ENCODE measurements around the gene KLHL29. TPM values are rescaled to one million over a fixed set of nuclear protein-coding genes. Genes with fewer than 3 reads are reported as not detected.
"Not testable (repeated sequence)": the region's sequence is repeated elsewhere in the genome, so short reads cannot be mapped to it uniquely, and the experiment has no call there.

The KLHL29 gene
- total RNA-seq, 4 donors from 2014 or later: 39.6 to 52.0 (median 40.4) TPM

GRCh38 chr2:23720705-23721453 lies 335.9 kb downstream of the KLHL29 start:
- Histone ChIP-seq H3K27me3 (no peaks in the 10 kb centered on the region), H3K4me3 (no peak overlapping the region), H3K9me3 (peaks cover 0 to 40% (median 11%) of the 10 kb centered on the region in 4 donors), H3K36me3 (peaks cover 0 to 47% (median 0%) of the 10 kb centered on the region in 3 donors), H3K27ac (no peak overlapping the region), H3K4me1 (peaks cover 0 to 5% (median 0%) of the 10 kb centered on the region in 4 donors)
- no peak for DNase-seq (ENCODE audit: low spot score in 2 of 2)
- TF ChIP-seq EP300 (IDR thresholded peaks at IDR 0.05) (no peak), CTCF (IDR thresholded peaks at IDR 0.05) (no peak), POLR2A (IDR thresholded peaks at IDR 0.05) (no peak)
- WGBS, 2 donors: 77 to 78% methylated on average over 3 of the region's 4 CpGs

GRCh38 chr2:23721454-23721826 lies 336.5 kb downstream of the KLHL29 start:
- 79 to 90% methylated on average over 2 of the region's 2 CpGs for WGBS, 2 donors
- TF ChIP-seq POLR2A (IDR thresholded peaks at IDR 0.05) (no peak), CTCF (IDR thresholded peaks at IDR 0.05) (no peak), EP300 (IDR thresholded peaks at IDR 0.05) (no peak)
- peaks cover 0 to 53% (median 0%) of the 10 kb centered on the region in 3 donors for H3K36me3 ChIP-seq
- no peak overlapping the region for H3K27ac ChIP-seq
- no peak for DNase-seq (ENCODE audit: low spot score in 2 of 2)
- no peaks in the 10 kb centered on the region for H3K27me3 ChIP-seq
- peaks cover 0 to 1% (median 0%) of the 10 kb centered on the region in 4 donors for H3K4me1 ChIP-seq
- peaks cover 0 to 42% (median 11%) of the 10 kb centered on the region in 4 donors for H3K9me3 ChIP-seq
- no peak overlapping the region for H3K4me3 ChIP-seq

GRCh38 chr2:23722255-23722654 lies 337.3 kb downstream of the KLHL29 start:
- H3K9me3 ChIP-seq: peaks cover 0 to 42% (median 11%) of the 10 kb centered on the region in 4 donors
- 96 to 99% methylated on average over 3 of the region's 3 CpGs for WGBS, 2 donors
- no peak overlapping the region for H3K4me3 ChIP-seq
- peaks cover 0 to 58% (median 0%) of the 10 kb centered on the region in 3 donors for H3K36me3 ChIP-seq
- H3K27me3 ChIP-seq: no peaks in the 10 kb centered on the region
- no peaks in the 10 kb centered on the region for H3K4me1 ChIP-seq
- H3K27ac ChIP-seq: no peak overlapping the region
- TF ChIP-seq POLR2A (IDR thresholded peaks at IDR 0.05) (no peak), EP300 (IDR thresholded peaks at IDR 0.05) (no peak)
- DNase-seq (ENCODE audit: low spot score in 2 of 2): no peak

GRCh38 chr2:23723029-23723428 lies 338.1 kb downstream of the KLHL29 start:
- not testable (repeated sequence) for DNase-seq (ENCODE audit: low spot score in 2 of 2); H3K27me3 ChIP-seq; H3K4me1 ChIP-seq; H3K27ac ChIP-seq; H3K4me3 ChIP-seq
- 94 to 100% methylated on average over 3 of the region's 3 CpGs for WGBS, 2 donors
- peaks cover 0 to 42% (median 11%) of the 10 kb centered on the region in 4 donors for H3K9me3 ChIP-seq
- peaks cover 0 to 65% (median 0%) of the 10 kb centered on the region in 3 donors for H3K36me3 ChIP-seq

- Histone ChIP-seq H3K36me3 (peaks cover 0 to 36% (median 0%) of the 10 kb centered on the region in 3 donors), H3K27me3 (no peaks in the 10 kb centered on the region), H3K9me3 (peaks cover 0 to 14% (median 0%) of the 10 kb centered on the region in 4 donors), H3K4me1 (no peaks in the 10 kb centered on the region), H3K4me3 (no peak overlapping the region), H3K27ac (no peak overlapping the region)
- no peak for DNase-seq (ENCODE audit: low spot score in 2 of 2)
- 86 to 89% methylated on average over 3 of the region's 3 CpGs for WGBS, 2 donors
- TF ChIP-seq CTCF (IDR thresholded peaks at IDR 0.05): no peak
- no peak for TF ChIP-seq EP300 (IDR thresholded peaks at IDR 0.05)
- no peak for TF ChIP-seq POLR2A (IDR thresholded peaks at IDR 0.05)
Measured at GRCh38 chr2:23734416-23734815, 349.4 kb downstream of the KLHL29 start.

- H3K4me3 ChIP-seq; H3K4me1 ChIP-seq; H3K27ac ChIP-seq; H3K27me3 ChIP-seq; DNase-seq (ENCODE audit: low spot score in 2 of 2): not testable (repeated sequence)
- 94 to 96% methylated on average over 9 of the region's 9 CpGs for WGBS, 2 donors
- peaks cover 0 to 14% (median 0%) of the 10 kb centered on the region in 4 donors for H3K9me3 ChIP-seq
- peaks cover 0 to 36% (median 0%) of the 10 kb centered on the region in 3 donors for H3K36me3 ChIP-seq
Measured at GRCh38 chr2:23736783-23737182, 351.8 kb downstream of the KLHL29 start.

Data from tibial nerve (tissue), 4 donors.